Activated CD8-positive, alpha-beta memory T cell treated with anti-CD3 and anti-CD28 coated beads for 4 hours (primary cell): ENCODE data around the gene KIRREL3.

Experiments used
- DNase-seq, 2 donors: peaks; one replicate each; pipeline ENCODE4 v3.0.0-alpha.2; 2020; ENCODE audit warnings: low read depth in 2 of 2

KIRREL3 gene

GRCh38 chr11:126469311-126469710 is 531.3 kb downstream of the KIRREL3 start:
- no peak for DNase-seq

GRCh38 chr11:126468102-126468521 is 532.5 kb downstream of the KIRREL3 start:
- DNase-seq, result no peak

DNA sequence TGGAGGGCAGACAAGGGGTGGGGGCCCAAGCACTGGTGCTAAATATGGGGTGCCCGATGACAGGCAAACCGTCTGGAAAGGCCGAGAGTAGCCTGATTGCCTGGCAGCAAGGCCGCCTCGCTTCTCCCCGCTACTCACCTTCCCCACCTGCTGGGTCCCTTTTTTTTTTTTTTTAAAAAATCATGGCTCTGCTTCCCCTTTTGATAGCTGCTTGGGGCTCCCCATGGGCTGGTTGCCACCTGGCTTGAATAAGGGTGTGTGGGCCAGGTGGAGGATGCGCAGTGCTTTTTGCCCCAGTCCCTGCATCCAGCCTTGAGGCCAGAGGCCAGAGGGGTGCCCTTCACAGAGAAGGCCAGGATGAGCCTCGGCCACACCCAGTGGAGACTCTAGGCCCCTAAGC is 533.1 kb downstream of the KIRREL3 start:
- no peak for DNase-seq

- DNase-seq, result no peak
Measured at GRCh38 chr11:126467046-126467370, 533.6 kb downstream of the KIRREL3 start.

- DNase-seq, result no peak
Measured at GRCh38 chr11:126466236-126467045, 534.1 kb downstream of the KIRREL3 start.

GRCh38 chr11:126465573-126466188 is 534.9 kb downstream of the KIRREL3 start:
- DNase-seq, result no peak

DNA sequence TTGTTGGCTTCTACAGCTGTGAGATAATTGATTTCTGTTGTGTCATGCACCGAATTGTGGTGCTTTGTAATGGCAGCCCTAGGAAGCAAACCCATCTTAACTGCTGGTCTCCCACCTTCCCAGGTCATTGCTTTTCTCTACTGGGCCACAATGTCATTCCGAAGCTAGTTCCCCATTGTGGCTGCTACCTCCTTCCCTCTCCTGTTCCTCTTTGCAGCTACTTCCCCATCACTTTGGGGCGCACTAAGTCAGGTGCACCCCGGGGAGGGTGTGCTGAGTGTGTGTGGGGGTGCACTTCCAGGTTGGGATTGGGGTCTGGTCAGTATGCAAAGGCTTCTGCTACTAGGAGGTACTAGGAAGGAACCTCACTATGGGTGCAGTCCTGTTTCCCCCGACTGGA is 535.8 kb downstream of the KIRREL3 start:
- no peak for DNase-seq

GRCh38 chr11:126462422-126462821 is 538.1 kb downstream of the KIRREL3 start:
- no peak for DNase-seq

- no peak for DNase-seq
Measured at GRCh38 chr11:126461996-126462395, 538.6 kb downstream of the KIRREL3 start.

- no peak for DNase-seq
Measured at GRCh38 chr11:126461096-126461440, 539.5 kb downstream of the KIRREL3 start.

GRCh38 chr11:126460417-126461095 is 540.0 kb downstream of the KIRREL3 start:
- DNase-seq, result no peak

GRCh38 chr11:126459691-126460281 is 540.8 kb downstream of the KIRREL3 start:
- DNase-seq, result no peak

- no peak for DNase-seq
Measured at GRCh38 chr11:126457817-126458216, 542.8 kb downstream of the KIRREL3 start.

GRCh38 chr11:126456783-126457542 is 543.6 kb downstream of the KIRREL3 start:
- no peak for DNase-seq

DNA sequence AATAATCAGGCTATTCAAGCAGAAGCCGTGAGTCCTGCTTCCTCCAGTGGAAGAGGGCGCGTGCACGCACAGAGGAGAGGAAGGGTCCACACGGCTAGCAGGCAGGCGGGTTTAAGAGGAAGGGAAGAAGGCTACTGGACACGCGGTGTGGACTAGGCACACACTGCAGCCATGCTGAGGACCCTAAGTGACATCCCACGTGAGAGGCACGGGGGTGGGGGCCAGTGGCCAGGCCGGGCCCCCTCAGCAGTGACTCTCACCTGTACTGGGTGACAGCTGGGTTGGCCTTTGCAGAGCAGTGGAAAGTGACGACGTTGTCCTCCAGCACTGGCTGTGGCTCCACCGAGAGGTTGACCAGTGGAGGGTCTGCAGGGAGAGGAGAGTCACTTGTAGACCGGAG is 544.5 kb downstream of the KIRREL3 start:
- DNase-seq, result no peak

- DNase-seq, result no peak
Measured at GRCh38 chr11:126452241-126453101, 548.1 kb downstream of the KIRREL3 start.

DNA sequence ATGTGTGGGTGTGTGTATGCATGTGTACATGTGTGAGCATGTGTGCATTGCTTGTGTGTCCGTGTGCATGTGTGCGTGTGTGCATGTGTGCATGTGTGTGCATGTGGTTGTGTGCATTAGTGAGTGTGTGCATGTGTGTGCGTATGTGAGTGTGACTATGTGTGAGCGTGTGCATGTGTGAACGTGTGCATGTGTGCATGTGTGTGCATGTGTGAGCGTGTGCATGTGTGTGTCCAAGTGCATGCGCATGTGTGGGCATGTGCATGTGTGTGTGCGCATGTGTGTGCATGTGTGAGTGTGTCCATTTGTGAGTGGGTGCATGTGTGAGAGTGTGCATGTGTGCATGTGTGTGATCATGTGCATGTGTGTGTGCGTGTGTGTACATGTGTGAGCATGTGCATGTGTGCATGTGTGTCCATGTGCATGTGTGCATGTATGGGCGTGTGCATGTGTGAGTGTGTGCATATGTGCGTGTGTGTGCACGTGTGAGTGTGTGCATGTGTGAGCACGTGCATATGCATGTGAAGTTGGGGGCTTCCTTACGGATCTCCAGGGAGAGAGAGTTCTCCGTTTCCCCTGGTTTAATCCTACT is 549.3 kb downstream of the KIRREL3 start:
- DNase-seq, result no peak

- DNase-seq, result no peak
Measured at GRCh38 chr11:126450806-126451205, 549.8 kb downstream of the KIRREL3 start.

GRCh38 chr11:126450198-126450597 is 550.4 kb downstream of the KIRREL3 start:
- DNase-seq, result no peak

DNA sequence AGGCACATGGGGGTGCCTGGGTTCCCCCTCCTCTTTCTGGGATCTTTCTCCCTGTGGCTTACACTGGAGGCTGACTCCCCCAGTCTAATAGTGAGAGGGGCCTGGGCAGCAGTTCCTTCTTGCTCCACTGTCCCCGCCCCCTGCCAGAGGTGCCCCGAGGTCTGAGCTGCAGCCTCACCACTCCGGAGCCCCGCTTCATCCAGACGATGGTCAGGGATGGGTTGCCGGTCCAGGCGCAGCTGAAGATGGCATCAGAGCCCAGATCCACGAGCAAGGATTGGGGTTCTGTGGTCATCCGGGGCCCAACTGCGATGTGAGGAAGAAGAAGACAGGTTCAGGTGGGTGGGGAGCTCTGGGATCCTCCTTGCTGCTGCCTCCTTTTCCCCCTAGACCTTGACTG is 554.0 kb downstream of the KIRREL3 start:
- no peak for DNase-seq

DNA sequence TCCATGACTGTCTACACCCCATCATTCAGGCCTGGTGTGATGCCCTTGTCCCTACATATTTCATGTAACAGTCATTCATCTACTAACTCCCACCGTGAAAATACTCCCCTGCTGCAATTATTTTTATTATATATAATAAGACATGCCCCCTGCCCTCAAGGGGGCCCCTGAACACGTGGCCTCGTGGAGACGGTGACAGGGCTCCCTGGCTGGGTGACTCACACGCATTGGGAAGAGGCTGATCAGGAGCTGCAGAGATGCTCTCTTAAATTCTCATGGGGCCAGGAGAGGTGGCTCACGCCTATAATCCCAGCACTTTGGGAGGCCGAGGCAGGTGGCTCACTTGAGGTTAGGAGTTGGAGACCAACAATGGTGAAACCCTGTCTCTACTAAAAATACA is 556.5 kb downstream of the KIRREL3 start:
- no peak for DNase-seq
